22Rv1 (cell line): ENCODE data around the gene LETM1.

Experiments
- H3K27ac ChIP-seq: fragments of 450-650 bp; 2 replicates; pipeline ENCODE4 v1.5.1; 2017
- ZFX ChIP-seq: fragments of 450-650 bp; IDR thresholded peaks from 2 replicates; pipeline ENCODE4 v1.6.1; 2017; ENCODE audit warnings: antibody characterized with exemption, borderline replicate concordance
- TF ChIP-seq, protein P1 (sequence below): fragments of 450-650 bp; IDR thresholded peaks from 2 replicates; pipeline ENCODE4 v1.5.1; 2017; ENCODE audit warnings: mild to moderate bottlenecking

Gene LETM1

GRCh38 chr4:1843852-1844251 lies 12.1 kb downstream of the LETM1 start:
- H3K27ac ChIP-seq, result no peak overlapping the region
- no peak for TF ChIP-seq ZFX
- TF ChIP-seq, protein P1, sequence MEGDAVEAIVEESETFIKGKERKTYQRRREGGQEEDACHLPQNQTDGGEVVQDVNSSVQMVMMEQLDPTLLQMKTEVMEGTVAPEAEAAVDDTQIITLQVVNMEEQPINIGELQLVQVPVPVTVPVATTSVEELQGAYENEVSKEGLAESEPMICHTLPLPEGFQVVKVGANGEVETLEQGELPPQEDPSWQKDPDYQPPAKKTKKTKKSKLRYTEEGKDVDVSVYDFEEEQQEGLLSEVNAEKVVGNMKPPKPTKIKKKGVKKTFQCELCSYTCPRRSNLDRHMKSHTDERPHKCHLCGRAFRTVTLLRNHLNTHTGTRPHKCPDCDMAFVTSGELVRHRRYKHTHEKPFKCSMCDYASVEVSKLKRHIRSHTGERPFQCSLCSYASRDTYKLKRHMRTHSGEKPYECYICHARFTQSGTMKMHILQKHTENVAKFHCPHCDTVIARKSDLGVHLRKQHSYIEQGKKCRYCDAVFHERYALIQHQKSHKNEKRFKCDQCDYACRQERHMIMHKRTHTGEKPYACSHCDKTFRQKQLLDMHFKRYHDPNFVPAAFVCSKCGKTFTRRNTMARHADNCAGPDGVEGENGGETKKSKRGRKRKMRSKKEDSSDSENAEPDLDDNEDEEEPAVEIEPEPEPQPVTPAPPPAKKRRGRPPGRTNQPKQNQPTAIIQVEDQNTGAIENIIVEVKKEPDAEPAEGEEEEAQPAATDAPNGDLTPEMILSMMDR, result no peak

DNA sequence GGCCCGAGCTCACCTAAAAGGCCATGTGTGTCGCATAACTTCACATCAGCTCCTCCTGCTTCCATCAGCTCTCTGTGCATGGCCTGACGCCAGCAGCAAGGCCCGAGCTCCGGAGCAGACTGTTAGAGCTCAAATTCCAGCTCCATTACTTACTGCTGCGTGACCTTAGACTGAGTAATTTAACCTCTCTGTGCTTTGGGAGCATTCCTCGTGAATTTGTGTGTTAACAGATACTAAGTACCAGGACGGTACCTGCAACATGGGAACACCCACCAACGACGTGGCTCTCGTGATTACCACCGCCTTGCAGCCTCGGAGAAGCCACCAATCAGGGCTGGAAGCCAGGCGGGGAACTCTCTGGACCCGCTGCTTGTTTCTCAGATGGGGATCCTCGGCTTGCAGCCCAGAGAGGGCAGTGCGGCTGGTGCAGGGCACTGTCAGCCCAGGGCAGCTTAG lies 12.9 kb downstream of the LETM1 start:
- no peak overlapping the region for H3K27ac ChIP-seq
- no peak for TF ChIP-seq ZFX
- TF ChIP-seq, protein P1, result no peak

- TF ChIP-seq, protein P1, result no peak
- no peak for TF ChIP-seq ZFX
- no peak overlapping the region for H3K27ac ChIP-seq
These were observed 13.5 kb downstream of the LETM1 start for GRCh38 chr4:1842339-1842895.

DNA sequence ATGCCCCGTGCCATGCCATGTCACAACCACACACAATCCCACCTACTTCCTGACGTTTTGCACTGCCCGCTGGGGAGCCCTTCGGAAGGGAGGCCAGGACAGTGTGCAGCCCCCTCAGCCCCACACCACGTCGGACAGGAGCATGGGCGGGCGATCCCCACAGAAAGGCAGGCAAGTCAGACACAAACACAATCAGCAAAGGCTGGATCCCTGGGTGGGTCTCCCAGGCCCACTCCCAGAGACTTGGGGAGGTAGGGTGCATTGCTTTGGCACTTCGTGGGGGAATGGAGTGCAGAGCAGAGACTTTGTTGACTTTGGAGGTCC lies 14.1 kb downstream of the LETM1 start:
- TF ChIP-seq ZFX, result no peak
- TF ChIP-seq, protein P1, result no peak
- H3K27ac ChIP-seq, result no peak overlapping the region

DNA sequence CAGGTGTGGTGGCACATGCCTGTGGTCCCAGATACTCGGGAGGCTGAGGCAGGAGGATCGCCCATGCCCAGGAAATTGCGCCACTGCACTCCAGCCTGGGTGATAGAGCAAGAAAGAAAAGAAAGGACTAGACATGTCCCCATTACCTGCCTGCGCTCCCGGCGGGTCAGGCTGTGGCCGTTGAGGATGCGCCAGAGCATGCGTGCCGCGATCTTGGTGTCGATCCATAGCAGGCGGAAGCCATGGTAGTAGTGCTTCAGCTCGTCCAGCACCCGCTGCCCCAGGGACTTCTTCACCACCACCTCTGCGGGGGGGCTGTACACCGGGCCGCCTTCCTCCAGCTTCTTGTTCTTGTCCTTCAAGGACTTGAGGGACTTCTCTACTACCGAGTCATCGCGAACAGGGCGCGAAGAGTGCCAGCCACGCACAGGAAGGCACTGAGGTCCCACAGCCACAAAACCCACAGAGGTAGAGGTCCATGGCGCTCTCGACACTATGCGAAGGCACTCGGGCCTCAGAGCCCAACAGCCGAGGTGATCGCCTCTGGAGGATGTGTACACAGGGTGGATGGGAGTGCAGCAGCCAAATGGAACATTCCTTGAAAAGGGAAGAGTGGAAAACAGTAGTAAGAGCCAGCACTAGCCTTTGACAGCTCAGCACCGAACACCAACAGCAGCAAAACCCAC lies 14.6 kb downstream of the LETM1 start:
- TF ChIP-seq, protein P1, result no peak
- no peak for TF ChIP-seq ZFX
- H3K27ac ChIP-seq, result no peak overlapping the region

DNA sequence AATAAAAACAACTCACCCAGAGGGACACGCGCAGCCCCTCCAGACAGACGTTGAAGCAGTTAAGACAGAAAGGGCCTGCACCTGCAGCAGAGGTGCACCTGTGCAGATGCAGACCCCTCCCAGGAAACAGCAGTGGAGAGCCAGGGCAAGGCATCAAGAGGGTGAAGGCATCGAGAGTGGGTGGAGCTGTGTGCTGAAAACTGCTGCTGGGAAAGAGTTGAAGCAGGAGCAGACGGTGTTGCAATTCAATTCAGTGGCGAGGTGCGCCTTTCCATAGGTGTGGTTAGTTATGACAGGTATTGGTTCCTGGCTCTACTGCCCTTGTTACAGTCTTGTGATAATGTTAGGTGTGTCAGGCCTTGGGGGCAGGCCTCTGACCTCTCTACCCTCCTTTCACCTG lies 16.7 kb downstream of the LETM1 start:
- H3K27ac ChIP-seq, result no peak overlapping the region
- no peak for TF ChIP-seq ZFX
- TF ChIP-seq, protein P1, result no peak

DNA sequence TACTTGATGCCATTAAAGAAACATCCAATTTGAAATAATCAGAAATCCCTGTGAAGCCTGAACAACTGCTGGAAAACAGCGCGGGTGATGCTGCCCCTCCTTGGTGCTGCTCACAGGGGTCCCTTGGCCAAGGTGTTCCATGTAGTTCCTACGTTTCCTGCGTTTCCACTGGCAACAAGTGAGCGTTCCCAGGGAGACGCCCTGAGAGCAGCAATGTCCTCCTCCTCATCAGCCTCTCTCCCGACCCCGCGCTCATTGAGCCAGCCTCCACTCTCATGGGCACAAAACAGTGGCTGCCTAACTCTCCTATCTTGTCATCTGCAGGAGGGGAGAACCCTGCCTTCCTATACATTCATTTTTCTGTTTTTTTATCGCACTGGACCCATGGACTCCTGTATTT lies 18.9 kb downstream of the LETM1 start:
- H3K27ac ChIP-seq, result no peak overlapping the region
- TF ChIP-seq ZFX, result no peak
- TF ChIP-seq, protein P1, result no peak
